Measurements from ENCODE around the gene BRD4. TPM values are rescaled to one million over a fixed set of nuclear protein-coding genes. Genes with fewer than 3 reads are reported as not detected.
"Not testable (repeated sequence)": the region's sequence is repeated elsewhere in the genome, so short reads cannot be mapped to it uniquely, and the experiment has no call there.

Gene BRD4
- total and polyA plus RNA-seq, 4 experiments from 2014 or later = 4.2 to 152 (median 98.4) TPM

- POLR2A ChIA-PET (ENCODE audit: partially characterized antibody) = interaction anchor here (2.7 kb wide), 1 partner anchor 26 kb away, joined by 16 read pairs; the partner anchor contains the start of gene AKAP8
- H3K4me1 ChIP-seq (ENCODE audit: insufficient read depth, low read length) = not testable (repeated sequence)
Measured at GRCh38 chr19:15352535-15352934, 20.2 kb upstream of the BRD4 start.

GRCh38 chr19:15341328-15341727 lies 9.0 kb upstream of the BRD4 start:
- H3K9me3 Mint-ChIP-seq; H3K4me1 Mint-ChIP-seq; H3K27ac Mint-ChIP-seq; H3K9me3 ChIP-seq (ENCODE audit: control insufficient read depth in 1 of 2, low read length in 2 of 2); intact Hi-C loops (cut with micrococcal nuclease); H3K4me3 ChIP-seq (ENCODE audit: low read length in 2 of 2); CTCF ChIA-PET (ENCODE audit: partially characterized antibody); POLR2A ChIA-PET (ENCODE audit: partially characterized antibody); H3K4me1 ChIP-seq (ENCODE audit: insufficient read depth, low read length); H3K27ac ChIP-seq (ENCODE audit: low read depth, low read length); H3K36me3 Mint-ChIP-seq; DNase-seq; H3K27me3 ChIP-seq (ENCODE audit: insufficient read depth, low read length); H3K36me3 ChIP-seq (ENCODE audit: insufficient read depth, low read length); H3K4me3 Mint-ChIP-seq; H3K27me3 Mint-ChIP-seq: not testable (repeated sequence)

More at GRCh38 chr19:15352535-15352934, 20.2 kb upstream of the BRD4 start:
- H3K36me3 Mint-ChIP-seq = peaks cover 19 to 30% of the 10 kb centered on the region in 2 donors
- DNase-seq; CTCF ChIA-PET (ENCODE audit: partially characterized antibody); H3K27me3 ChIP-seq (ENCODE audit: insufficient read depth, low read length); H3K4me3 Mint-ChIP-seq; intact Hi-C loops (cut with micrococcal nuclease); H3K9me3 ChIP-seq (ENCODE audit: control insufficient read depth in 1 of 2, low read length in 2 of 2); H3K4me3 ChIP-seq (ENCODE audit: low read length in 2 of 2); H3K9me3 Mint-ChIP-seq; H3K27ac ChIP-seq (ENCODE audit: low read depth, low read length); H3K27me3 Mint-ChIP-seq; H3K4me1 Mint-ChIP-seq: not testable (repeated sequence)
- peak overlapping the region in 2 of 7 donors; percentile 23 to 59 for H3K27ac Mint-ChIP-seq
- H3K36me3 ChIP-seq (ENCODE audit: insufficient read depth, low read length) = peaks cover 17% of the 10 kb centered on the region

GRCh38 chr19:15340086-15340485 lies 7.7 kb upstream of the BRD4 start:
- Histone ChIP-seq H3K9me3 (ENCODE audit: control insufficient read depth in 1 of 2, low read length in 2 of 2) (no peaks in the 10 kb centered on the region), H3K4me3 (ENCODE audit: low read length in 2 of 2) (no peak overlapping the region), H3K4me1 (ENCODE audit: insufficient read depth, low read length) (no peaks in the 10 kb centered on the region), H3K36me3 (ENCODE audit: insufficient read depth, low read length) (no peaks in the 10 kb centered on the region), H3K27ac (ENCODE audit: low read depth, low read length) (no peak overlapping the region), H3K27me3 (ENCODE audit: insufficient read depth, low read length) (no peaks in the 10 kb centered on the region)
- DNase-seq = no peak
- Mint-ChIP-seq H3K27ac (no peak overlapping the region), H3K4me1 (no peaks in the 10 kb centered on the region), H3K9me3 (no peaks in the 10 kb centered on the region), H3K4me3 (no peak overlapping the region), H3K36me3 (peaks cover 0 to under 1% of the 10 kb centered on the region in 2 donors), H3K27me3 (no peaks in the 10 kb centered on the region)
- ChIA-PET CTCF (ENCODE audit: partially characterized antibody) (no interaction called here), POLR2A (ENCODE audit: partially characterized antibody) (no interaction called here)
- intact Hi-C loops (cut with micrococcal nuclease) = no loop called here

- Histone ChIP-seq H3K27ac (ENCODE audit: low read depth, low read length) (no peak overlapping the region), H3K4me1 (ENCODE audit: insufficient read depth, low read length) (peaks cover 9% of the 10 kb centered on the region), H3K9me3 (ENCODE audit: control insufficient read depth in 1 of 2, low read length in 2 of 2) (no peaks in the 10 kb centered on the region), H3K4me3 (ENCODE audit: low read length in 2 of 2) (no peak overlapping the region), H3K36me3 (ENCODE audit: insufficient read depth, low read length) (no peaks in the 10 kb centered on the region), H3K27me3 (ENCODE audit: insufficient read depth, low read length) (no peaks in the 10 kb centered on the region)
- Mint-ChIP-seq H3K9me3 (no peaks in the 10 kb centered on the region), H3K4me3 (no peak overlapping the region), H3K27ac (no peak overlapping the region), H3K36me3 (peaks cover 0 to 2% of the 10 kb centered on the region in 2 donors), H3K27me3 (no peaks in the 10 kb centered on the region), H3K4me1 (peaks cover 3 to 16% (median 8%) of the 10 kb centered on the region in 4 donors)
- no peak for DNase-seq
- POLR2A ChIA-PET (ENCODE audit: partially characterized antibody) = interaction anchor here (0.6 to 2.2 kb wide), 2 partner anchors 42 to 977 kb away, joined by 3 to 10 read pairs; partner anchors contain the start of gene AKAP8
- CTCF ChIA-PET (ENCODE audit: partially characterized antibody) = interaction anchor here (1.2 kb wide), 1 partner anchor 75 kb away, joined by 3 read pairs; no protein-coding TSS in a partner anchor
- intact Hi-C loops (cut with micrococcal nuclease) = no loop called here
Measured at GRCh38 chr19:15337202-15337601, 4.9 kb upstream of the BRD4 start.

GRCh38 chr19:15335992-15336391 lies 3.7 kb upstream of the BRD4 start:
- H3K27ac Mint-ChIP-seq = peak overlapping the region in 1 of 7 donors; percentile 76
- H3K4me3 Mint-ChIP-seq; H3K9me3 ChIP-seq (ENCODE audit: control insufficient read depth in 1 of 2, low read length in 2 of 2); H3K27me3 ChIP-seq (ENCODE audit: insufficient read depth, low read length); H3K4me3 ChIP-seq (ENCODE audit: low read length in 2 of 2); H3K36me3 ChIP-seq (ENCODE audit: insufficient read depth, low read length); intact Hi-C loops (cut with micrococcal nuclease); H3K27ac ChIP-seq (ENCODE audit: low read depth, low read length); H3K27me3 Mint-ChIP-seq; H3K9me3 Mint-ChIP-seq; H3K36me3 Mint-ChIP-seq; DNase-seq: not testable (repeated sequence)
- ChIA-PET POLR2A (ENCODE audit: partially characterized antibody) (interaction anchor here (0.7 to 2.2 kb wide), 2 partner anchors 44 to 83 kb away, joined by 3 to 10 read pairs; partner anchors contain the start of genes AKAP8 and AKAP8L), CTCF (ENCODE audit: partially characterized antibody) (interaction anchor here (1.3 kb wide), 1 partner anchor 35 kb away, joined by 4 read pairs; no protein-coding TSS in a partner anchor)
- H3K4me1 ChIP-seq (ENCODE audit: insufficient read depth, low read length) = peaks cover 11% of the 10 kb centered on the region
- peaks cover 3 to 20% (median 9%) of the 10 kb centered on the region in 4 donors for H3K4me1 Mint-ChIP-seq

GRCh38 chr19:15331419-15332310 lies 674 bp downstream of the BRD4 start:
- peak overlapping the region; percentile 84 to 87 for H3K4me3 ChIP-seq (ENCODE audit: low read length in 2 of 2)
- intact Hi-C loops (cut with micrococcal nuclease) = loop anchor here (1.0 to 5.0 kb wide), 3 partner anchors 39 to 87 kb away; partner anchors contain the start of genes AKAP8 and AKAP8L

More at GRCh38 chr19:15331419-15332310, 674 bp downstream of the BRD4 start:
- Histone ChIP-seq H3K9me3 (ENCODE audit: control insufficient read depth in 1 of 2, low read length in 2 of 2) (no peaks in the 10 kb centered on the region), H3K27me3 (ENCODE audit: insufficient read depth, low read length) (no peaks in the 10 kb centered on the region), H3K4me1 (ENCODE audit: insufficient read depth, low read length) (peaks cover 54% of the 10 kb centered on the region), H3K27ac (ENCODE audit: low read depth, low read length) (peak overlapping the region; percentile 90), H3K36me3 (ENCODE audit: insufficient read depth, low read length) (no peaks in the 10 kb centered on the region)
- ChIA-PET POLR2A (ENCODE audit: partially characterized antibody) (interaction anchor here (0.6 to 6.4 kb wide), 15 partner anchors 11 to 219 kb away, joined by 3 to 58 read pairs (median 3); partner anchors contain the start of genes AKAP8, AKAP8L and RASAL3), CTCF (ENCODE audit: partially characterized antibody) (interaction anchor here (0.6 kb wide), 1 partner anchor 235 kb away, joined by 5 read pairs; no protein-coding TSS in a partner anchor)
- H3K27me3 Mint-ChIP-seq = no peaks in the 10 kb centered on the region
- H3K4me3 Mint-ChIP-seq = peak overlapping the region; percentile 94 to 97 (median 95)
- peaks cover 32 to 63% (median 46%) of the 10 kb centered on the region in 4 donors for H3K4me1 Mint-ChIP-seq
- H3K27ac Mint-ChIP-seq = peak overlapping the region; percentile 93 to 99 (median 96)
- H3K36me3 Mint-ChIP-seq = peaks cover 0 to 11% of the 10 kb centered on the region in 2 donors
- H3K9me3 Mint-ChIP-seq = no peaks in the 10 kb centered on the region
- peak; percentile 62 to 73 (median 66) for DNase-seq
